Loucy (cell line): ENCODE data around the gene SAG.

Experiments
- CTCF ChIP-seq: fragments of 200-600 bp; sonication (generic); conservative IDR thresholded peaks from 2 replicates; pipeline ENCODE4 v1.5.1; 2014; ENCODE audit warnings: mild to moderate bottlenecking, antibody characterized with exemption, low read length
- EZH2phosphoT487 ChIP-seq: fragments of 200-600 bp; IDR thresholded peaks from 2 replicates; pipeline ENCODE4 v1.6.1; 2018; ENCODE audit warnings: antibody characterized with exemption, mild to moderate bottlenecking, moderate library complexity, borderline replicate concordance

DNA sequence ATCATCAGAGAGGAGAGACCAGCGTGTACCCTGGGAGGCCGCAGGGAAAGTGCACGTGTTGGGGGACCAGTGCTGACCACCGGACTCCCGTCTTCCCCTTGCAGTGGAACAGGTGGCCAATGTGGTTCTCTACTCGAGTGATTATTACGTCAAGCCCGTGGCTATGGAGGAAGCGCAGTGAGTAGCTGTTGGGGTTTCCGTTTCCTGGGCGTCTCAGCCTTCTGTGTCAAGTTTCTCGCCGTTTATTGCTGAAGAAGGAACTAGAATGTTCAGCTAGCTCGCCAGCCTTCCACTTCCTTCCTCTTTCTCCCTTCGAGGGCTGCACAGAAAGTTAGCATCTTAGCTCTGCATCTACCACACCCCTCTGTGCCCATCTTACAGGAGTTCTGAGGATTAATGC lies 23.9 kb downstream of the SAG start:
- TF ChIP-seq CTCF (no peak), EZH2phosphoT487 (no peak)
